ENCODE measurements around the gene ATP6V0C.

Gene ATP6V0C

DNA sequence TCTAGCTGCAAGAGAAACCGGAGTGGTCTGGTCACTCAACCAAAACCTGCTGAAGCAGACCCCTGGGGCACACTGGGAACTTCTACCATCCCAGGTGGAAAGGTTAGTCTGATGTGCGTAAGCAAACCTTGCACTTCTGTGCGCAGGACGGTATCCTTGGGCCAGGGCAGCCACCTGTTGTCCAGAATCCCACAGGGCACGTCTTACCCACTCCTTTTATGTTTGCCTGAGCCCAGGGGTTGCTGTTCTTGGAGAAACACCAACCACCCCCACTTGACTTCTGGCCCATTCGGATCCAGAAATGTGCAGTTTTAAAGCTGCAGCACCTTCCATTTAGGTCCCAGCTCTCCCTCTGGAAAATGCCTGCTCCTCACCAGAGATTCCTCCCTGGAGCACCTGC is 20.1 kb upstream of the ATP6V0C start:
- no peak for DNase-seq

DNA sequence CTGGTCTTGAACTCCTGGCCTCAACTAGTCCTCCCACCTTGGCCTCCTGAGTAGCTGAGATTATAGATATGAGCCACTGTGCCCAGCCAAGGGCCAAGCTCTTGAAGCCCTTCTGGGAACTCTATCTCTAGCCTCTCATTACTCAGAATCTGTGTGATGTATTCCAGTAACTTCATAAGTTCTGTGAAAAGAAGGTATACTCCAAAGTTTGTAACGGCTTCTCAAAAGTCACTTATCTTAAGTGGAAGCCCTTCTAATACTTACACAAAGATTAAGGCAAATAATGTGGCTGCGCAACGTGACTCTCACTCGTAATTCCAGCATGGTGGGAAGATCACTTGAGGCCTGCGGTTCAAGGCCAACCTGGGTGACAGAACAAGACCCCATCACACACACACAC is 19.1 kb upstream of the ATP6V0C start:
- DNase-seq = no peak

DNA sequence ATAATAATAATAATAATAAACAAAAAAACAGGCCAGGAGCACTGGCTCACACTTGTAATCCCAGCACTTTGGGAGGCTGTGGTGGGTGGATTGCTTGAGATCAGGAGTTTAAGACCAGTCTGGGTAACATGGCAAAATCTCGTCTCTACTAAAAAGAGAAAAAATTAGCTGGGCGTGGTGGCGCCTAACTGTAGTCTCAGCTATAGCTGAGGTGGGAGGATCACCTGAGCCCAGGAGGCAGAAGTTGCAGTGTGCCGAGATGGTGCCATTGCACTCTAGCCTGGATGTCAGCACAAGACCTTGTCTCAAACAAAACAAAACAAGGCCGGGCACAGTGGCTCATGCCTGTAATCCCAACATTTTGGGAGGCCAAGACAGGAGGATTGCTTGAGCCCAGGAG is 18.7 kb upstream of the ATP6V0C start:
- no peak for DNase-seq

DNA sequence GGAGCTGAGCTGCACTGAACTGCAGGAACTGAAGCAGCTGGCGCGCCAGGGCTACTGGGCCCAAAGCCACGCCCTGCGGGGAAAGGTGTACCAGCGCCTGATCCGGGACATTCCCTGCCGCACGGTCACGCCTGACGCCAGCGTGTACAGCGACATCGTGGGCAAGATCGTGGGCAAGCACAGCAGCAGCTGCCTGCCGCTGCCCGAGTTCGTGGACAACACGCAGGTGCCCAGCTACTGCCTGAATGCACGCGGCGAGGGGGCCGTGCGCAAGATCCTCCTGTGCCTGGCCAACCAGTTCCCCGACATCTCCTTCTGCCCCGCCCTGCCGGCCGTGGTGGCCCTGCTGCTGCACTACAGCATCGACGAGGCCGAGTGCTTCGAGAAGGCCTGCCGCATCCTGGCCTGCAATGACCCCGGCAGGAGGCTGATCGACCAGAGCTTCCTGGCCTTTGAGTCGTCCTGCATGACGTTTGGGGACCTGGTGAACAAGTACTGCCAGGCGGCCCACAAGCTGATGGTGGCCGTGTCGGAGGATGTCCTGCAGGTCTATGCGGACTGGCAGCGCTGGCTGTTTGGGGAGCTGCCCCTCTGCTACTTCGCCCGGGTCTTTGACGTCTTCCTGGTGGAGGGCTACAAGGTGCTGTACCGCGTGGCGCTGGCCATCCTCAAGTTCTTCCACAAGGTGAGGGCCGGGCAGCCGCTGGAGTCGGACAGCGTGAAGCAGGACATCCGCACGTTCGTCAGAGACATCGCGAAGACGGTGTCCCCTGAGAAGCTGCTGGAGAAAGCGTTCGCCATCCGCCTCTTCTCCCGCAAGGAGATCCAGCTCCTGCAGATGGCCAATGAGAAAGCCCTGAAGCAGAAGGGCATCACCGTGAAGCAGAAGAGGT is 17.3 kb upstream of the ATP6V0C start:
- no peak for DNase-seq

DNA sequence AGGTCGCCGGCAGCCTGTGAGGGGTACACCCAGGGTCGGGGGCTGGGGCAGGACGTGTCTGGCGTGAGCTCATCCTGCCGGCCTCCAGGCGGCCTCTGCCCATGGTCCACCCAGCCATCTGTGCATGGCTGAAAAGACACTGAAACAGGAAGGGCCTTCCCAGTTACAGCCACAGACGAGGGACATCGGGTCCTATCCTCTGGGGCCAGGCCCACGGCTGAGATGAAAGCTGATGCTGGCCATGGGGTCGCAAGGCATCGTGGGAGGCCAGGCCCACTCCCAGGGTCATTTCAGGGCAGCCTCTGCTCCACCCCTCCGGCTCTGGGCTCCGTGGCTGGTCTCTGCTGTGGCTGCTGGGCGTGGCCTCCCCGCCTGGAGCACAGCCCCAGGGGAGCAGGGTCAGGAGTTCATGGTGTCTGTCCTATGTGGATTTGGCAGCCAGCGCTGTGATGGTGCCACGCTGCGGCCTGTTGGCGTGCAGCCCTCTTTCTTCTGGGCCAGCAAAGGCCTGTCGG is 16.6 kb upstream of the ATP6V0C start:
- no peak for DNase-seq

DNA sequence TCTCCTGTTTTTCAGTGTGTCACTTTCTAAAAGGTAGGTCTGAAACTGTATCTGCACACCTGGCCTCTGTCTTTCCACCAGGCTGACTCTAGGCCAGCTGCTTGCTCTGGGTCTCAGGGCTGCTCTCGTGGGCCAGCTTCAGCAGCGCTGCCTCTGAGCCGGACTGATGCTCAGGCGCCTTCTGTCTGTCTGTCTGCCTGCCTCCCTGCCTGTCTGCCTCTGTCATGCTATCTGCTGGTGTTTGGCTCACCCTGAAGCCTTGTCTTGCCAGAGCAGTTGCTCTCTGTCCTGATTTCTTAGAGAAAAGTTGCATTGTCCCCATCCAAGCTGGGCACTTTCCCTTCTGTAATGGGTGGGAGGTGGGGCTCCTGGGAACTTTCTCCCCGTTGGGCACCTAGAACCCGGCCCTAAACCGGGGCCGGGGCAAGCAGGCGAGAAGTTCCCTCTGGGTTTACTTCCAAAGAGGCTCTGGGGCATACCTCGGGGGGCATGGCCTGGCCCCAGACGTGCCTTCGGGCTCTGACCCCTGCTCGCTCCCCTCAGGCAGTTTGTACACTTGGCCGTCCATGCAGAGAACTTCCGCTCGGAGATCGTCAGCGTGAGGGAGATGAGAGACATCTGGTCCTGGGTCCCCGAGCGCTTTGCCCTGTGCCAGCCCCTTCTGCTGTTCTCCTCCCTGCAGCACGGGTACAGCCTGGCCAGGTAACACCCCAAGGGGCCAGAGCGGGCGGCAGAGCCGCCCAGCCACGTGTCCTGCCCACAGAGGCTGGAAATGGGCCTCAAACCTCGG is 15.9 kb upstream of the ATP6V0C start:
- DNase-seq = no peak

DNA sequence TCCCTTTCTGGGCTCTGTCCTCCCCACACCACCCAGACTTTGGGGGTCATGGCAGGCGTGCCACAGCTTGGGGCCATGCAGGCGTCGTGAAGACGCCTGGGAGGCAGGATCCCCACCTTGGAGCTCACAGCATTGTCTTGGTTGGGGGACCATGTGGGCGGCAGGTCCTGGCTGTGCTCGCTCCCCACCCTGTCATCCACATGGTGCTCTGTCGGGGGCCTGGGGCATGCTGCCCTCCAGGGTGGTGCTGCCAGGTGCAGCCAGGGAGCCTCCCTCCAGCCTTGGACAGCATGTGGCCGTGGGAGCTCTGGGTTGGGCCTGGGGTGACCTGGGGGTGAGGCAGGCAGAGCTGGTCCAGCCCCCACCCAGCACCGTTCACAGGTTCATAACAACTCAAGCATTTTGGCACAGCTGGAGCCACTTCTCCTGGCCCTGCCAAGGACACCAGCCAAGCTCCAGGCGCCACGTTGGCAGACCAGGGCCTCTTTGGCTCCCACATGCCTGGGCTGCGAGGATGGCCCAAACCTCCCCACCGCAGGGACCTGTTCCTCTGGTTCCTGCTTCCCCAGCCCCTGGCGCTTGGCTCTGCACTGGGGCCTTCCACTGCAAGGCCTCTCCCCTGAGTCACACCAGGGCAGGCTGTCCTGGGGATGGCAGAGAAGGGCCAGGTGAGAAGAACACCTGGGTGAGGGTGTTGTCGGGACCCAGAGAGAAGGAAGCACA is 15.1 kb upstream of the ATP6V0C start:
- no peak for DNase-seq

DNA sequence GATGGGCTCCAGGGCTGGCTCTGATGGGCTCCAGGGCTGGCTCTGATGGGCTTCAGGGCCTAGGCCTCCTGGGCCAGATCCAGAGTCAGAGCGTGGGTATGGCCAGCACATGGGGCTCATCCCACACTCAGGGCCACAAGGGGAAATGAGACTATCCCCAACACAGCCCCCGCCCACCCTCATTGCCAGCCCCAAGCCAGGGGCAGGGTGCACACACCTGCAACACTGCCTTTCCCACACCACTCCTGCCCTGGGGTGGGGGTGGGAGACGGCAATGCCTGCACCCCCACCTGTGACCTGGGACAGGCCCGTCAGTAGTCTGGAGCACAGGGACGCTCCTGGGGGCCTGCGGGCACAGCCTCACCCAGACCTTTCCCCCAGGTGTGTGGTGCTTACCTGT is 14.3 kb upstream of the ATP6V0C start:
- DNase-seq = no peak

DNA sequence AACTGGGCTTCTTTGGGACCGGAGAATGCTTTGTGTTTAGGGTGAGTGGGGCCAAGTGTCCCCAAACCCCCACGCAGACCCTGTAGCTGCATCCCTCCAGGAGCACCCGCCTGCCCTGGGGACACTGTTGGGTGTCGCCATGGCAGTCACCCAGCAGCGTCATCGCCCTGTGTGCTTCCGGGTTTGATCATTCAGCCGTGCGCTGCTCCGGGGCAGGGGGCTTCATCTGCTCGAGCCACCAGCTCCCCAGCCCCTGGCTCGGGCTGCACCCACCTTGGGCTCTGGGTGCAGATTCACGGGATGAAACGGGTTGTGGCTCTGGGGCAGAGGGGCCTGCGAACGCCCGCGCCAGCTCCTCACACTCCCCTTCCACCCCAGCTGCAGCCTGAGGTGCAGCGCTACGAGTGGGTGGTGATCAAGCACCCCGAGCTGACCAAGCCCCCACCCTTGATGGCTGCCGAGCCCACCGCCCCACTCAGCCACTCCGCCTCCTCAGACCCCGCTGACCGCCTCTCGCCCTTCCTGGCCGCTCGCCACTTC is 13.8 kb upstream of the ATP6V0C start:
- DNase-seq = no peak

DNA sequence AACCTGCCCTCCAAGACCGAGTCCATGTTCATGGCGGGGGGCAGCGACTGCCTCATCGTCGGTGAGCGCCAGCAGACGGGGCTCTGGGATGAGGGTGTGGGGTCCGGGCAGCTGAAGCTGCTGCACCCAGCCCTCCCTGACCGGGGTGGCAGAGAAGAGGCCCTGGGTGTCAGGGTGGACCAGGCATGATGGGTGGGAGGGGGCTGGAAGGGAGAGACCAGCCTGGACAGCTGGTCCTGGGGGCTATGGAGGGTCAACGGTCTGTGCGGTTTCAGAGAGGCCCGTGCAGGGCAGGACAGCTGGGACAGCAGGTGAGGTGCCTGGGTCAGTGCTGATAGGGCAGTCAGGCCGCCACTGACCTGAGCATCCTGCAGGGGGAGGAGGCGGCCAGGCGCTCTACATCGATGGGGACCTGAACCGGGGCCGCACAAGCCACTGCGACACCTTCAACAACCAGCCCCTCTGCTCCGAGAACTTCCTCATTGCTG is 13.3 kb upstream of the ATP6V0C start:
- DNase-seq = no peak

DNA sequence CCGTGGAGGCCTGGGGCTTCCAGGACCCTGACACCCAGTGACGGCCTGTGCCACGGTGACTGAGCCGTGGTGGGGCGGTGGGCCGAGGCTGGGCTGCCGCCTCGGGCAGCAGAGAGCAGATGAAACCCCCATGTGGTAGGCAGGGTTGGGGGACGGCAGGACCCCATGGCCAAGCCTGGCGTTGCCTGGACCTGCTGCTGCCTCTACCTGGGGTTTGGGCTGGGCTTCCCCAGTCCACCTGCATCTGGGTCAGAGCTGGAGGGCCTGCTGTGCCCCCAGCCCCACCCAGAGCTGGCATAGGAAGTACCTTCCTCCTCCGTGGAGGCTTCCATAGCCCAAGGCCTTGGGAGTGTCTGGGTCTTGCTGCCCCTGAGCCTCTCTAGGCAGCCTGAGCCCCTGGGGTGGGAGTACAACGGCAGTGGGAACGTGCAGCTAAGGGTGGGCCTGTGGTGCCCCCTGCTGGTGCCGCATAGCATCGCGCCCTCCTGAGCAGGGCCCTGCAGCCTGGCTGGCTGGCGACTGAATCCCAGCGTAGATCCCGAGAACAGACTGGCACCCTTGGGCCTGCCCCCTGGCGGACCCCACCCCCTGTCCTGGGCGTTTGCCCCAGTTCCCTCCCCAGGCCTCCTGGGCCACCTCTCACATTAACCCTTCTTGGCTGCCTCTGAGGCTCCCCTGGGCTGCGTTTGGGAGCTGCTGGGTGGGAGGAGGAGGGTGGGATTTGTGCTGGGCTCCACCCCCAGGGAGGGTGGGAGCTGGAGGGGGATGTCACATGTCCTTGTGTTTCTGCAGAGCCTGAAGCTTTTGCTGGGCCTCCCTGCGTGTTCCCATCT is 12.6 kb upstream of the ATP6V0C start:
- DNase-seq = peak; percentile 77

DNA sequence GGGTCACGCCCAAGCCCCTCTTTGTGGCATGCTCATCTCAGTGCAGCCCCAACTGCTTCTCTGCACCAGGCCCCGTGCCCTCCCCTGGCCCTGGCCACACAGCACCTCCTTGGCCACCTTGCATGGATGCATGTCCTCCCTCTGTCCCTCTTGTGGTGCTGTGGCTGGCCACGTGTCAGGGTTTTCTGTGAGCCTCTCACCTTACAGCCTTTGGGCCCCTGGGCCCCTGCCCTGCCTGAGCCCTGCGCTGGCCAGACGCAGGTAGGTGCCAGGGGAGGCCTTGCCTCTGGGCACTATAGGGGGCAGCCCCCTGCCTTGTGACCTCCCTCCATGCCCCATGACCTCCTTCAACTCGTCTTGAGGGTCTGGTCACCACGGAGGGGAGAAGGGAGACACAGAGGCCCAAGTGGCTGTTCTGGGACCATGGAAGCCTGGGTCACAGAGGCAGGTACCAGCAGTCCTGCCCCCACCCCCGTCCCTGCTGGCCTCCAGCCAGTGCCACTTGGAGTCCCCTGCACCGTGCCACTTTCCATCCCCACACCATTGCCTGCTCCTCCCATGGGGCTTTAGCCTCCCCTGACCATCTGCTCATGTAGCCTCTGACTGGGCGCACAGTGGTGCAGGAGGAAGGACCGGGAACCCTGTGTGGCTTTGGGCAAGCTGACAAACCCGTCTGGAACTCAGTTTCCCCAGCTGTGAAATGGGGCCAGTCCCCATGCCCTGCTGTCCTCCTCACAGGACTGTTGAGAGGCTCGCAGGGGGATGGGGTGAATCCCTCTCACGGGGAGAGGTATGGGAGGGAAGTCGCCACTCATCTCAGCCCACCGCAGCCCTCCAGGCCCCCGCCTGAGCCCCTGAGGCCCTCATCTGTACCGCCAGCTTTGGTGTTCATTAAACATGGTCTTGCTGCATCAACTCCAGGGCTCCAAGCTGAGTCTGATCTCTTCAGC is 11.5 kb upstream of the ATP6V0C start:
- DNase-seq = no peak

DNA sequence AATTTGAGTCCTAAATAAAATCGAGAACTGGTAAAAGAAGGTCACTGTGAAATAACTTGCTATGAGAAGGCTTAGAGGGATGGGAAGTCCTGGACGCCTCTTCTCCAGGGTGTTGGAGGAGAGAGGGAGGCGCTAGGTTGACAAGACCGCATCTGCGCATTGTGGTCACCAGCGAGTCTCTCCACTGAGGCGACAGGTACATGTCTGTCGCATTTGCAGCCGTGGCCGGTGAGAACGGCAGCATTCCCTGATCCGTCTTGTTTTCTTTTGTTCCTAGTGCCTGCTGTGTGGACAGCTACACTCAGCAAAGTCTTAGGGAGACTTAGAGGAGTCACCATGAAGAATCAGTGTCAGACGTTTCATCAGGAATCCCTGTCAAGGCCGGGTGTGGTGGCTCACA is 8.1 kb upstream of the ATP6V0C start:
- DNase-seq = no peak

DNA sequence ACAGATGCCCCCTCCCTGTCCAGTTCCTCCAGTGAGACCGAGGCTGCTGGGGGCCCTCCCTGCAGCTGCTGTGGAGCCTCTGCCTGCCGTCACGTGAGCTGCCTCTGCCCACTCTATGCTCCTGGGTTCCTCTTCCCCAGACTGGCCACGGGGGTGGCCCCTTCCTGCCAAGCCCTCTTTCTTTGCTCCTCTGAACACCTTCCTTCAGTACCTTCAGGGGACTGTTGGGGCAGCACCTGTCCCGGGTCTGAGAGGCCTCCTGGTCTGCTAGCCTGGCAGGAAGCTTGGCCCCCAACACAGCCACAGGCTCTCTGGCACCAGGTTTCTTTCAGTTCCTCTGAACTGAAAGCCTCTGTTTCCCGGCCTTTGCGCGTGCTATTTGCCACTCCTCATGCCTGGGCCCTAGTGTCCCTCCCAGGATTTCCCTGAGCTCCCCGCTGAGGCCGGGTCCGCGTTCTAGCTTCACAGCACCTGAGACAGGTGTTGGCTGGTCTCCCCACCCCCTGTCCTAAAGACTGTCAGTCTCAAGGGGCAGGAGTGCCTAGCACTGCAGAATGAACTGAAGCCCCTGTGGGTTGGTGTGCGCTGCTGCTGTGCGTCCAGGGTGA is 6.6 kb upstream of the ATP6V0C start:
- DNase-seq = no peak

DNA sequence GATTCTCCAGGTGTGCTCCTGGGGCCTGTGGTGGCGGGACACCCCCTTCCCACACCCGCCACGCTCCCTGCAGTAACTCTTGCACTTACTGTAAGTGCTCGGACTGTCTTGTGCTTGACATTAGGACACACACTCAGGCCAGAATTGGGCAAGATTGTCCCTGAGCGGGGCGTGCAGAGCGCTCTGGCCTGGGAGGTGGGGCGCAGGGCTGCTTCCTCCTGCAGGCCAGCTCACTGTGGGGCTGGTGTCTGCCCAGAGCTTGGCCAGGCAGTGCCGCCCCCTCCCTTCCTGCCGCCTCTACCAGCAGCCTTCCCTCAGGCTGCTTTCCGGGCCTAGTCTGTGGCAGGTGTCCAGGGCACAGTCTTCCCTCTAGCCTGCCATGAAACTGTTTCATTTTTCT is 6.1 kb upstream of the ATP6V0C start:
- DNase-seq = no peak

DNA sequence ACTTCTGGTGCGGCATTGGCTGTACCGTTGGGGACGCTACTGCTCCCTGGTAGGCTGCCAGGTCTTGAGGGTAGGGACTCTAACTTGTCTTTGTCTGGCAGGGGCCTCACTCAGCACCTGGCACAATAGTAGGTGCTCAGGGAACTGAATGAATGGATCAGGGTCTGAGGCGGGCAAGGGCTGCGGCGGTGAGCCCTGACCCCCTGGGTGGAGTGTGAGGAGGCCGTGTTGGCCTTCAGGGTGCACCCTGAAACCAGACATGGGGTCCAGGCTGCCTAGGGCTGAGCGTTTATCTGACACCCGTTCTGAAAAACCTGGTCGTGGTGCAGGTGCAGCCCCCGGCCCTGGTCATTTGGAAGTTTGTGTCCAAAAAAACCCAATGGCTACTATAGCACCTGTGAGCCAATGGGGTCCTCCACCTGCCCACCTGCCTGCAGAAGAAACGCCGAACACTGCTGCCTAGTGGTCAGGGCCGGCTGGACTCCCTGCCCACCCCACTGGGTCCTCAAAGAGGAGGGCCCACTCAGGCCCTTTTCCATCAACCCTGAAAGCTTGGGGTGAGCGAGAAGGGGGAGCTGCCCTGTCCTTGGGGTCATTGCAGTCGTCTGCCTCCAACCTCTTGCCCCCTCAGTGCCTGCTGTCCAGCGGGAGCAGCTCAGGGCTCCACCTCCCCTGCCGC is 4.9 kb upstream of the ATP6V0C start:
- DNase-seq = no peak

DNA sequence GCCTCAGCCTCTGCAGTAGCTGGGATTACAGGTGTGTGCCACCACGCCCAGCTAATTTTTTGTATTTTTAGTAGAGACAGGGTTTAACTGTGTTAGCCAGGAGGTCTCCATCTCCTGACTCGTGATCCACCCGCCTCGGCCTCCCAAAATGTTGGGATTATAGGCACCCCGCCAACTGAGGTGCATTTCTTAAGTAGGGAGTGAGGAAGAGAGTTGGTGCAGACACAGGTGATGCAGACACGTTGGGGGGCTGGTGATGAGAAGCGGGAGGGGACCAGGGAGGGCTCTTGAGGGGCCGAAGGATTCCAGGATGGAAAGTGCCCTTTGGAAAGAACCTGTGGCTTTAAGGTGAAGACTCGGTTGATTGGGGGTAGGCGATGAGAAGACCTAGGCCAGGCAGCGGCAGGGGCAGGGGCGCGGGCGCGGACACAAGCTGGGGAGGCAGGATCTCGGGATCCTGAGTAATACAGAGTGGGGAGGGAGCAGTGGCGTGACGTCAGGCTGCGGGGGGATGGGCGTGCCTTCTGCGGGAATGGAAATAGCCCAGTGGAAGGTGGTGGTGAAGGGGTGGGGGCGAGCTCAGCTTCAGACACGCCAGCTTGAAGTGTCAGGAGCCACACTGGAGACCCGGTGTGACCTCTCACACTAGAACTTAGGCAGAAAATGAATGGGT is 2.5 kb upstream of the ATP6V0C start:
- DNase-seq = no peak

DNA sequence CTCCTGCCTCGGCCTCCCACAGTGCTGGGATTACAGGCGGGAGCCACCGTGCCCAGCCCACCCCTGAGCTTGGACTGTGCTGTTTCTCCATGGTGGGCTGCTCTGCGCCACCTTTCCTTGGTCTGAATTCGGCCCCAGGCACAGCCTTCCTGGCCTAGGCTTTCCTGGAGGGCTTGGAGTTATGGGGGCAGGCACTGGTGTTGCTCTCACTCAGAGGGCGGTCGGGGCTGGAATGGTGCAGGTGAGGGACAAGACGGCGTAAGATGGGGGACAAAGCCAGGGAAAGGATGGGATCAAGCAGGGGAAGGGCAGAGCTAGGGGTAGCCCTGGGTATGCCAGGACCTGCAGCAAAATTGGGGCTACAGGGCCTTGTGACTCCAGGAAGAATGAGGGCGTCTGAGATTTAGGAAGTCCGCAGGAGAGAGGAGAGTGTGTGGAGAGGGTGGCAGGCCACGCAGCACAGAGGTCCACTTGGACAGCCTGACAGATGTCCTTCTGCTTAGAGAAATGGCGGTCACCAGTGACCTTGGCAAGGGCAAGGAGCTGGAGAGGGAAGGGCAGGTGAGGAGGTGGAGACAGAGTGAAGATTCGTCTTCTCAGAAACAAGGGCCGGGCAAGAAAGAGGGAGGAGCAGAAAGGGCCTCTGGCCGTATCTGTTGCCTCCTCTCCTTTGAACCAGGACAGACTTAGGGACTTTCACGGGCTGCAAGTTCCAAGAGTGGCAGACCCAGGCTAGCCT is 1.6 kb upstream of the ATP6V0C start:
- DNase-seq = no peak
